MM.1S (cell line): ENCODE measurements around the gene CCDC188.

ENCODE experiments used
- CTCF ChIP-seq: fragments of 300-600 bp; sonication (generic); IDR thresholded peaks from 2 replicates; pipeline ENCODE4 v1.5.1; 2016; ENCODE audit warnings: antibody characterized with exemption, low read length, mixed read lengths
- EZH2 ChIP-seq: fragments of 300-600 bp; sonication (generic); optimal IDR thresholded peaks from 2 replicates; pipeline ENCODE3; 2017; ENCODE audit warnings: low read depth, mild to moderate bottlenecking, antibody characterized with exemption, low read length, mixed read lengths

GRCh38 chr22:20156611-20157429 is 6.0 kb upstream of the CCDC188 start:
- TF ChIP-seq CTCF = peak; percentile 97
- no peak for TF ChIP-seq EZH2
